Subcutaneous abdominal adipose tissue (tissue), 5 donors: ENCODE measurements around the gene PCGF5.
"Not testable (repeated sequence)": the region's sequence is repeated elsewhere in the genome, so short reads cannot be mapped to it uniquely, and the experiment has no call there.

ENCODE experiments used
- H3K27ac ChIP-seq: one replicate; pipeline ENCODE4 v1.7.0; 2013; ENCODE audit warnings: low read depth, mild to moderate bottlenecking, inconsistent platforms, low read length, moderate library complexity
- H3K27me3 ChIP-seq, 5 donors: one replicate each; pipeline ENCODE4 v1.7.0; 2013; ENCODE audit warnings: low read length in 5 of 5, inconsistent platforms in 1 of 5; ENCODE audit not compliant: control insufficient read depth in 5 of 5, insufficient read depth in 4 of 5
- H3K36me3 ChIP-seq, 5 donors: one replicate each; pipeline ENCODE4 v1.7.0; 2013; ENCODE audit warnings: low read length in 5 of 5; ENCODE audit not compliant: control insufficient read depth in 5 of 5, insufficient read depth in 5 of 5
- H3K4me1 ChIP-seq, 5 donors: one replicate each; pipeline ENCODE4 v1.7.0; 2013; ENCODE audit warnings: low read length in 5 of 5, mild to moderate bottlenecking in 3 of 5, moderate library complexity in 1 of 5; ENCODE audit not compliant: control insufficient read depth in 5 of 5, insufficient read depth in 5 of 5
- H3K4me3 ChIP-seq, 5 donors: one replicate each; pipeline ENCODE4 v1.7.0; 2013; ENCODE audit warnings: low read length in 5 of 5, low read depth in 1 of 5
- H3K9ac ChIP-seq, 5 donors: one replicate each; pipeline ENCODE4 v1.7.0; 2013; ENCODE audit warnings: low read length in 5 of 5, mild to moderate bottlenecking in 4 of 5, moderate library complexity in 3 of 5
- H3K9me3 ChIP-seq, 5 donors: one replicate each; pipeline ENCODE4 v1.7.0; 2013; ENCODE audit warnings: low read length in 5 of 5; ENCODE audit not compliant: control insufficient read depth in 5 of 5
- donor health status: healthy.
- donor health status: healthy.
- donor health status: healthy.
- donor health status: healthy.
- donor health status: healthy.

The PCGF5 gene

GRCh38 chr10:91317541-91317940 is 97.1 kb downstream of the PCGF5 start:
- no peak overlapping the region for H3K9ac ChIP-seq
- no peaks in the 10 kb centered on the region for H3K4me1 ChIP-seq
- no peak overlapping the region for H3K27ac ChIP-seq
- no peak overlapping the region for H3K4me3 ChIP-seq
- H3K36me3 ChIP-seq = no peaks in the 10 kb centered on the region
- H3K27me3 ChIP-seq = peaks cover 0 to 3% (median 0%) of the 10 kb centered on the region in 5 donors
- H3K9me3 ChIP-seq = no peaks in the 10 kb centered on the region

DNA sequence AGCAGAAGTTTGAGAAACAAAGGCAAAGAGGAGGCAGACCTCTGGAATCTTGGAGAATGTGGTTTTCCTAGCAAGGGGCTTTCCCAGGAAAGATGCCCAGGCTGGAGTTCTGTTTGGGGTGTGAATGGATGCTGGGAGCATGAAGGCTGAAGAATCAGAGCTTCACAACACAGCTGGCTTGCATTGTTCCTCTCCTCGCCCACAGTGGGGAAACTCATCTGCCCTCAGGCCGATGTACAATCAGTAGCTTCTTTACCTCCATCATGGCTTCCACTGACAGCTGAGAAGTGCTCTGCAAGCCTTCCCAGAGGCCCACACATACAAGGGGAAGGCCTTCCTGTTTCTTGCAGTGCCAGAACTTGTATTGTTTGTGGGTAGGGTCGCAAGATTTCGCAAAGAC is 98.9 kb downstream of the PCGF5 start:
- no peaks in the 10 kb centered on the region for H3K4me1 ChIP-seq
- no peaks in the 10 kb centered on the region for H3K36me3 ChIP-seq
- no peaks in the 10 kb centered on the region for H3K9me3 ChIP-seq
- H3K4me3 ChIP-seq = no peak overlapping the region
- H3K27ac ChIP-seq = no peak overlapping the region
- no peak overlapping the region for H3K9ac ChIP-seq
- H3K27me3 ChIP-seq = no peaks in the 10 kb centered on the region

GRCh38 chr10:91323293-91323905 is 102.9 kb downstream of the PCGF5 start:
- H3K9ac ChIP-seq, H3K9me3 ChIP-seq, H3K4me1 ChIP-seq, H3K27ac ChIP-seq, H3K36me3 ChIP-seq, H3K4me3 ChIP-seq, H3K27me3 ChIP-seq: not testable (repeated sequence)

- H3K9me3 ChIP-seq = peaks cover 0 to 6% (median 0%) of the 10 kb centered on the region in 5 donors
- no peak overlapping the region for H3K9ac ChIP-seq
- peaks cover 0 to 4% (median 0%) of the 10 kb centered on the region in 5 donors for H3K27me3 ChIP-seq
- H3K4me3 ChIP-seq = no peak overlapping the region
- no peak overlapping the region for H3K27ac ChIP-seq
- H3K4me1 ChIP-seq = no peaks in the 10 kb centered on the region
- no peaks in the 10 kb centered on the region for H3K36me3 ChIP-seq
Observed at GRCh38 chr10:91328320-91328984, 108.0 kb downstream of the PCGF5 start.
